OCI-LY3 (cell line): ENCODE results near the gene GOLGA8S.
"Not testable (repeated sequence)": the region's sequence is repeated elsewhere in the genome, so short reads cannot be mapped to it uniquely, and the experiment has no call there.

Source experiments
- EZH2phosphoT487 ChIP-seq: fragments of 200-600 bp; shearing (Covaris generic); IDR thresholded peaks from 2 replicates; pipeline ENCODE4 v1.6.1; 2018; ENCODE audit warnings: antibody characterized with exemption, mixed run types, low read depth
- TF ChIP-seq, protein P1 (sequence below): fragments of 200-600, 300-600 bp; sonication (generic); IDR thresholded peaks from 2 replicates; pipeline ENCODE4 v1.5.1; 2014; ENCODE audit warnings: antibody characterized with exemption, low read length, low read depth

DNA sequence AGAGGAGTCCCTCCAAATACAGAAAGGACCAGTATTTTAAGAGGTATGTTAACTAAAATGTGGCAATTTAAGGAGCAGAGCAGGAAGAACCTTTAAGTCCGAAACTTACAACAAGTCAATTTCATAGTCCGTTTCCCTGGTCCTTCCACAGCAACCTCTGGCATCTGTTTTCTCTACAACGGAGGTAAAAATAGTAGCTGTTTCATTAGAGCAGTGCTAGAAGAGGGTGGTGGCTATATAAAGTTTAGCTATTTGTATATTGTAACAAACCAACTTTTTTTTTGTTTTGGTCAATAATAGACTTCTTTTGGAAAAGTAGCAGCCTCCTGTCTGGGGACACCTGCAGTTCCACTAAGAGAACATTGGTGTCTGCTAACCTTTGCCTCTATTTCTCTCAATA lies 17.3 kb downstream of the GOLGA8S start:
- TF ChIP-seq, protein P1, sequence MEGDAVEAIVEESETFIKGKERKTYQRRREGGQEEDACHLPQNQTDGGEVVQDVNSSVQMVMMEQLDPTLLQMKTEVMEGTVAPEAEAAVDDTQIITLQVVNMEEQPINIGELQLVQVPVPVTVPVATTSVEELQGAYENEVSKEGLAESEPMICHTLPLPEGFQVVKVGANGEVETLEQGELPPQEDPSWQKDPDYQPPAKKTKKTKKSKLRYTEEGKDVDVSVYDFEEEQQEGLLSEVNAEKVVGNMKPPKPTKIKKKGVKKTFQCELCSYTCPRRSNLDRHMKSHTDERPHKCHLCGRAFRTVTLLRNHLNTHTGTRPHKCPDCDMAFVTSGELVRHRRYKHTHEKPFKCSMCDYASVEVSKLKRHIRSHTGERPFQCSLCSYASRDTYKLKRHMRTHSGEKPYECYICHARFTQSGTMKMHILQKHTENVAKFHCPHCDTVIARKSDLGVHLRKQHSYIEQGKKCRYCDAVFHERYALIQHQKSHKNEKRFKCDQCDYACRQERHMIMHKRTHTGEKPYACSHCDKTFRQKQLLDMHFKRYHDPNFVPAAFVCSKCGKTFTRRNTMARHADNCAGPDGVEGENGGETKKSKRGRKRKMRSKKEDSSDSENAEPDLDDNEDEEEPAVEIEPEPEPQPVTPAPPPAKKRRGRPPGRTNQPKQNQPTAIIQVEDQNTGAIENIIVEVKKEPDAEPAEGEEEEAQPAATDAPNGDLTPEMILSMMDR = not testable (repeated sequence)
- not testable (repeated sequence) for TF ChIP-seq EZH2phosphoT487
